ENCODE data around the gene GLRX3.
"Not testable (repeated sequence)": the region's sequence is repeated elsewhere in the genome, so short reads cannot be mapped to it uniquely, and the experiment has no call there.

The GLRX3 gene

DNA sequence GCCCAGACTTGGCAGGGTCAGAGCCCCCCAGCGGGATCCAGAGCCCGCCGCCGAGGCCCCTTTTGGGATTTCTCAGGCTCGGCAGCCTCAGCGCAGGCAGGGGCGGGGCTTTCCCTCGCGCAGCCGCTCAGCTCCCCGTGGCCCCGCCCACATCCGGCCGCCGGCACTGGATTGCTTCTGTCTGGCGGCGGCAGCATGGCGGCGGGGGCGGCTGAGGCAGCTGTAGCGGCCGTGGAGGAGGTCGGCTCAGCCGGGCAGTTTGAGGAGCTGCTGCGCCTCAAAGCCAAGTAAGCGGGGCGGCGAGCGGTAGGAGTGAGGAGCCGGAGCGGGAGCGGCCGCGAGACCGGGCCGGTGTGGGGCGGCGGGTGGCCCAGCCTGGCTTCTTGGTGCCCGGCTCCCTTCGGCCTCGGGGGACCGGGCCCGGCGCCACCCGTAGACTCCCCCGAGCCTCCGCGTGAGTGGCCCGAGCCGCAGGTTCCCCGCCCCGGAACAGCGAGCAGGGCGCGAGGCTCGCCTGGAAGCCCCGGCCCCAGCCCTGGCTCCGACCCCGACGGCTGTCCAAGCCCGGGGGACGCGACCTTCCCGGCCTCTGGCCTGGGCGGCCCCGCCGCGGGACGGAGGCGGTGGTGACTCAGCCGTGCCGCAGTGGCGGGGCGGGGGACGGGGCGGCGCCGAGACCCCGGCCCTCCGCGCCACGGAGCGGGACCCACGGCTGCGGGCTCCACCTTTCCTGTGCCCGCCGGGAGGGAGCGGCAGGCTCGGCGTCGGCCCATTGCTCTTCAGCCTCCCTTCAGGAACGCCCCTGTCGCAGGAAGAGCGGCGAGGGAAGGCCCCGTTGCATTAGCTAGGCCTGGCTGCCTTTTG, at the start of gene GLRX3:
Gene GLRX3, plus strand, starts transcription at position 166 of the 864 bp plus-strand sequence. Its CDS starts 30 bp downstream, at position 196.
- peak; percentile 91 for DNase-seq

DNA sequence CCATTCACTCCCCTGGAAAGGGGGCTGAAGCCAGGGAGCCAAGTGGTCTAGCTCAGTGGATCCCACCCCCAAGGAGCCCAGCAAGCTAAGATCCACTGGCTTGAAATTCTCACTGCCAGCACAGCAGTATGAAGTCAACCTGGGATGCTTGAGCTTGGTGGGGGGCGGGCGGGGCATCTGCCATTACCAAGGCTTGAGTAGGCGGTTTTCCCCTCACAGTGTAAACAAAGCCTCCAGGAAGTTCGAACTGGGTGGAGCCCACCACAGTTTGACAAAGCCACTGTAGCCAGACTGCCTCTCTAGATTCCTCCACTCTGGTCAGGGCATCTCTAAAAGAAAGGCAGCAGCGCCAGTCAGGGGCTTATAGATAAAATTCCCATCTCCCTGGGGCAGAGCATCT, 45.6 kb upstream of the GLRX3 start:
- DNase-seq: not testable (repeated sequence)

DNA sequence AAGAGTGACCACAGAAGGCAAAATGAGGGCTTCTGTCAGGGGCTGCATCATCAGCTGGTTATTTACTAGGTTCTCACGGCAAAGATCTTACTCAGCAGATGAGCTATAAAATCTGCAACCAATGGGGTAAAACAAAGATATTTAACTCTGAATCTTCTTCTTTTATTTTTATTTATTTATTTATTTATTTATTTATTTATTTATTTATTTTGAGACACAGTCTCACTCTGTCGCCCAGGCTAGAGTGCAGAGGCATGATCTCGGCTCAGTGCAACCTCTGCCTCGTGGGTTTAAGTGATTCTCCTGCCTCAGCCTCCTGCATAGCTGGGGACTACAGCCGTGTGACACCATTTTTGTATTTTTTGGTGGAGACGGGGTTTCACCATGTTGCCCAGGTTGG, 36.8 kb upstream of the GLRX3 start:
- no peak for DNase-seq

DNA sequence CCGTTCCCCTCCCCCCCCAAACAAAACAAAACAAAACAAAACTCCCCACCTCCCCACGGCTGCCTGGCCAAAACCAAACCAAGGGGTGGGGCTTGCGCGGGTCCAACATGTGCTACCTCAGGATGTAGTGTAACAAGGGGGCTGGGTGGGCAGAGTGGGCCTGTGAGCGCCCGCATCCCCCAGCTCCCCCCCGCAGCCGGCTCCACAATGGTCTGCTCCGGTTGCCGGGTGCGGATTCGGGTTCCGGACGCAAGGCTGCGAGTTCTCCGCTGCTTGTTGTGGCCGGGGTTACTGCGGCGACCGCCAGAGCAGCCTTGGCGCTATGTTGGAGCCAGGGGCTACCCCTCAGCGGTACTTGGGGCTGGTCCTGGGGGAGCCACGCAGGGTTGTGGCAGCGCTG, 30.5 kb upstream of the GLRX3 start:
- DNase-seq: no peak

DNA sequence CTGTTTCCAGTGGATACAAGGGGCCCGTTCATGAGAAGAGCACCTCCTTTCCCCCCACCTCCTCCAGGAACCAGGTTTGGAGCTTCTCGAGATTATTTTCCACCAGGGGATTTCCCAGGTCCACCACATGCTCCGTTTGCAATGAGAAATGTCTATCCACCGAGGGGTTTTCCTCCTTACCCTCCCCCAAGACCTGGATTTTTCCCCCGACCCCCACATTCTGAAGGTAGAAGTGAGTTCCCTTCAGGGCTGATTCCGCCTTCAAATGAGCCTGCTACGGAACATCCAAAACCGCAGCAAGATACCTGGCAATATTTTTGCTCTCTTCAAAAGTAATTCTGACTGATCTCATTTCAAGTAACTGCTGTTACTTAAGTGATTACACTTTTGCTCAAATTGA, 28.0 kb upstream of the GLRX3 start:
- DNase-seq: peak; percentile 21

DNA sequence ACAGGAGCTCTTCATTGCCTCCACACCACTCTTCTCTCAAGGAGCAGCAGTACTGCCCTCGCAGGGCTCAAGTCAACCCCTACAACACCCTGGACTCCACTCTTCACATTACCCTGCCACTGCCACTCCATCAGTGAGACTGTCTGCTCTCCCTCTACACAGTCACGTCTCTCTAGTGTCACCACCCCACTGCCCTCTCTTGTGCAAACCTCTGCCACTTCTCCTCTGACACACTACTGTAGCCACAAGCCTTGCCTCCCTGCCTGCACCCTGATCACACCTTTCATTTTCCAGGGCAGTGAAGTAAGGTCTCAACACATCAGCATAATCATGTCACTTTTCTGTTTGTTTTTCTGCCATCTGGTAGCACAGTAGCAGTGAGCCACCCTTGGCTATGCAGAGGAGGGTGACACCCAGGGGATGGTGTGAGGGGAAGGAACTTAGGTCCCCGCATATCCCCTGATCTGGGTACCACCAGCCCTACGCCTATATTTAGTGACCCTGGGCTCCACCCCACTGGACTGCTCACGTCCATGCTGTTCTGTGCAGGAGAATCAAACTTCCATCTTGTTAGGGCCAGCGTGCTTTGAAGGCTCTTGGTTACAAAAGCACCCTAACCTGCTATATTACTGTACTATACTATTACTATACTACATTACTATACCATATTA, 27.1 kb upstream of the GLRX3 start:
- no peak for DNase-seq

DNA sequence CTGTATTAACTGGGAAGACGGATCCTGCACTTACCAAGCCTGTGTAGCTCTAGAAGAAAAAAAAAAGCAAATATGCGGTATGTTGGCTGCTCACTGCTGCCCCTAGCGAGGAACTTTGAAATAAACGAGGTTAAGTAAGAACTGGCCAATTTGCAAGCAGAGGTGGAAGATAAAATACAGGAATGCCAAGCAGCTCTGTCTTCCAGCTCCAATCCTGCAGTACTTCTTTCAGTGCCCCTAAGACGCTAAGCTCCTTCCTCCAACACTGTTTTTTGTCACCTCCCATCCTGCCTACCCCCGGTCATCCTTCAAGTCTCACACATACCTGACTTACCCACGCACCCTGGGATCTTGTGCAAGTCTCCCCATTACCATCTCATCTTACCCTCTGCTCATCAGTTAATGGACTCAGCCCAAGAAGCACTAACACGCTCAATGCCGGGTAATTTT, 26.4 kb upstream of the GLRX3 start:
- peak; percentile 65 for DNase-seq

DNA sequence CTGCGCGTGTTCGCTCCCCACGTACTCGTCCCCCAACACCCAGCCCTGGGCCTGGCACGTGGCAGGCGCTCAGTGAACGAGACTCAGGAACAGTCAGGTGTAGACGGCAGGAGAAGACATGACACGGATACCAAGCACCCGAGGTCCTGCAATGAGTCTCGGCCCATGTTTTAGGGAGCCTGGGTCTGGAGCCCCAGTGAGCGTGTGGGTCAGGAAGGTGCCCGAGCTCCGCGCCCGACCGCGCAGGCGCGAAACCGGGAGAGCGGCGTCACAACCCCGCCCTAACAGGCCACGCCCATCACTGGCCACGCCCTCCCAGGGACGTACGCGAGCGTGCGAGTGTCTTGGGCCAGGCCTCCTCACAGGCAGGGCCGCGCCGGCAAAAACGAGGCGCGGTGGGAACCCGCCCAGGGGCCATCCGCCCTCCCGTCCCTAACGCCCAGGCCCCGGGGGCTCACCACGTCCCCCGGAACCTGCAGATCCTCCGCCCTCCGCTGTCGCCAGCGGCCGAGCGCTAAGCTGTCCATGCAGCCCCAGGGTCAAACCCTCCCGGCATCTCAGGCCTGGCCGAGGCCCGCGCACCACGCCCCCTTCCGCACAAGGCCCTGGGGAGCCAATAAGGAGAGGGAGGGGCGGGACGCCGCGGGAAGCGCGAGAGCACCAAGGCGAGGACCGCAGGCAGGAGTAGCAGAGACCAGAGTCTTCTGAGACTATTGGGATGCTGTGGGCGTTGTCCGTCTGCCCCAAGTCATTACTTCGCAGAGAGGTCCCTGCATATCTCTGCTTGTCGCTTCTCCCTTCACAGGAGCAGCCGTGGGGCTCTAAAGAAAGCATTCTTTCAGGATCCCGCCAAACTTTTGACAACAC, 25.7 kb upstream of the GLRX3 start, which contains the start of gene C10orf143:
Gene C10orf143, minus strand, starts transcription at position 585 of the 867 bp plus-strand sequence. Its CDS starts 58 bp downstream, at position 527.
- peak; percentile 98 for DNase-seq

DNA sequence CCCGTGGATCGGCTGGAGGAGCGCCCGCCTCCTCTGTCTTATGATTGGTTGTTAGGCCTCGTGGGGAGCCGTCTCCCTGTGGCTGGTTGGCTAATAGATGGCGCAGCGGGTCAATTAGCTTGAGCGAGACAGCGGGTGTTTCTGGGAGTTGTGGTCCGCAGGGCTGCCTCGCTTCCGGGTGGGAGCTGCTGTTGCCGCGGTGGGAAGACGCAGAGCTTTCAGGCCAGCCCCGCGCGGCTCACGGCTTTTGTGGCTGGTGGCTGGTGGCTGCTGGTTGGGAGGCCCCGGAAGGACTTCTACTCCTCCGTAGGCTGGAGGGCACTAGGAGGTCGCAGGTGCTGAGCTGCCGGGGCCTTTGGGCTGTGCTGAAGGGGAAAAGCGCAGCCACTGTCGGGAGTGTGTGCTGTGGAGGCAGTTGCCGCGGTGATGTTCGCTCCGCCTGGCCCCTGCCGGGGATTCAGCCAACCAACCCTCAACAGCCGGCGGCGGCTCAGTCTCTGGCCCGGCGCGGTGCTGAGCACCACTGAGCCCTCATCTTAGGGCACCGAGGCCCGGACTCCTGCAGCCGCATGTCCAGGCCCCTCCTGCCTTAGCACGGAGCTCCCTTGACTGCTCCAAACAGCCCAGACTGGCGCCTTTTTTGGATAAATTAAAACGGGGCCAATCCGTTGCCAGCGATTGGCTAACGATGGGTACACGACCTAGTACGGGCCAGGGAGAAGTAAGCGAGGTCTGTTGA, 24.9 kb upstream of the GLRX3 start:
- peak; percentile 95 for DNase-seq

DNA sequence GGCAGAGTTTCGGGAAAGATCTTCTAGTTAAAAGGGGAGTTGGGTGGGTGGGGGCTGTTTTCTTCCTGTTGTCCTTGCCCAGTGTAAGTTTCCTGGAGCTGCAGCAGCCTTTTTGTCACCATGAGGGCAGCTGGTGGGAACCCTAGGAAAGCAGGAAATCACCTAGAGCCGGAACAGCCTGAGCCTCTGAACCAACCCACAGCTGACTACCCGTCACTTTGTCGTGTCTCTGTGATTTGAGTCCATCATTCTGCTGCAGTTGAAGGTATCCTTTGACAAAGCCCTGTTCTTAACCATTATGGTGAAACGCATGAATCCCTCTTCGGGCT, 24.4 kb upstream of the GLRX3 start:
- no peak for DNase-seq

DNA sequence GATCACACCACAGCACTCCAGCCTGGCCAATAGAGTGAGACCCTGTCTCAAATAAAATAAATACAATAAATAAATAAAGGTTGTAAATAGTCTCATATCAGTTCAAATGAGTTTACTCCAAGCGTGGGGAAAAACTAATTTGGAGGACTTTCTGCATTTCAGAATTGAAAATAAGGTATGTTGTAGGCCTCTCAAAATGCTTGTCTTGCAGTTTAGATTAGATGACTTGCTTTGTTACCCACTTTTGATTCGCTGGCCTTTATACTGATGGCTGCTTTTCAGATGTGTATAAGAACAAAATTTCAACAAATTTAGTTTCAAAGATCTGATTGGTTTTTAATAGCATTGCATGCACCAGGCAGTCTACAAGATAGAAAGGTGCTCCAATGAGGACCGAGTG, 23.4 kb upstream of the GLRX3 start:
- DNase-seq: no peak

DNA sequence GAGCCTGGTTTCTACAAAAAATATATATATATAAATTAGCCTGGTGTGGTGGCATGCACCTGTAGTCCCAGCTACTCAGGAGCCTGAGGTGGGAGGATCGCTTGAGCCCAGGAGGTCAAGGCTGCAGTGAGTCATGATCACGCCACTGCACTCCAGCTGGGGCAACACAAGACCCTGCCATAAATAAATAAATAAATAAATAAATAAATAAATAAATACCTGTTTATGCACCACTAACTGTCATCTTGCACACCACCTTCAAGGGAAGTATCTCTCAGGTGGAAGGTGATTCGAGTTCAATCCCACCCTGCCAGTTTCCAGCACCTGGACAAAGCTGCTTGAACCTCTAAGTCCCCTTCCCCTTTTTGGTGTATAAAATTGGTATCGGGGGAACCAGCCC, 19.2 kb upstream of the GLRX3 start:
- not testable (repeated sequence) for DNase-seq

DNA sequence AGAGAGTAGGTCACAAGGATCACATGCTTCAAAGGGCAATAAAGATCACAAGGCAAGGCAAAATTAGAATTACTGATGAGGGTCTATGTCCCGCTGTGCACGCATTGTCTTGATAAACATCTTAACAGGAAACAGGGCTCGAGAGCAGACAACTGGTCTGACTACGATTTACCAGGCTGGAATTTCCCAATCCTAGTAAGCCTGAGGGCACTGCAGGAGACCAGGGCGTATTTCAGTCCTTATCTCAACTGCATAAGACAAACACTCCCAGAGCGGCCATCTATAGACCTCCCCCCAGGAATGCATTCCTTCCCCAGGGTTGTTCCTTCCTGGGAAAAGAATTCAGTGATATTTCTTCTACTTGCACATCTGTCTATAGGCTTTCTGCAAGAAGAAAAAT, 18.7 kb upstream of the GLRX3 start:
- DNase-seq: not testable (repeated sequence)

DNA sequence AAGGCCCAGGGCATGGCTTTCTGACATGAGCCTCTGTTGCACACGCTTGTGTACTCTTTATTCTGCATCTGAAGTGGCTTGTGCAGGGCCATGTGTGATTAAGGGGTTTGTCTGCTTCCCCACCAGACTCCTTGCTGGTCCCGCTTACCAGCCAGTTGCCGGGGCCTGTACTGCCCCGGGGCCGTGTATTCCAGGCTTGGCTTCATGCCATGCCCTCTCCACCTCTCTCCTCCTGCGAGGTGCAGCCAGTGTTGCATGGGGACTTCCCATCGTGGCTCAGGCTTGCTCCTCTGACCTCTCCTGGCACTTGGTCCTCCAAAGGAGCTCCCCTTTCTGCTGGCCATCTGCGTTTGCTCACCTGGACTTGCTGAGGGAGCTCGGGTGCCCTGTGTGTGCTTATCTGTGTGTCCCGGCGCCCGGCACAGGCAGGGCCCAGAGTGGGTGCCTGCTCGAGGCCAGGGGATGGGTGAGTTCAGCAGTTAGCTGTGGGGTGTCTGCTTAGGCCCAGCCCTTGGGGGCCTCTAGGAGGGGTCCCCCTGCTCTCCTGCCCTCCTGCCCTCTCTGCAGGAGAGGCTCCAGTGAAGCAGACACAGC, 14.6 kb upstream of the GLRX3 start:
- no peak for DNase-seq

DNA sequence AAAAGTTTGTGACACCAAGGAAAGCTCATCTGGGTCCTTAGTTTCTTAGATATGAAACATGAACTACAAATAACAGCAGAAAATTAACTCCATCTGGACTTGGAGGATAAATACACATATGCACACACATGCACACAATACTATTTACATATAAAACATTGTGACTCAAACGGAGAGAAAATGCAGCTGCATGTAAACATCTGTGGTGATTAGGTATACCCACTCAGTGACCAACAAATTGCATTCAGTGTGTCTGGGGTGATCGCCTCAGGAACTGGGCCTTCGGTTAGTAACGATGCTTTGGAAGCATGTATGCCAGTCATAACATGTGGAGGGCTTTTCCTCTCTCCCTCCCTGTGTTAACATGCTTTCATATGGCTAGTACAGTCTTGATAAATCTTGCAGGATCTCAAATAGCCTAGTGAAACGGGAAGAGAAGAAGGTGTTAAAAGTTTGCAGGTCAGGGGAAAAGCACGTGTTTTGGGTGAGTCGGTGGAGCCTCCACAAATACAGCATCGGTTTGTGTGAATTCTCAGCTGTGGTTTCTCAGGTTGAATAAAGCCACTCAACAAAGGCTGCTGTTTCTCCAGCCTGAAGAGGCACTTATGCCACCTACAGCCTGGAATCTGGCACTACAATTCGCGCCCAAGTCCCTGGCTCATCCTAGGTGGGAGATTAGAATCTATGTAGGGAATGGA, 8.7 kb upstream of the GLRX3 start:
- DNase-seq: peak; percentile 61

DNA sequence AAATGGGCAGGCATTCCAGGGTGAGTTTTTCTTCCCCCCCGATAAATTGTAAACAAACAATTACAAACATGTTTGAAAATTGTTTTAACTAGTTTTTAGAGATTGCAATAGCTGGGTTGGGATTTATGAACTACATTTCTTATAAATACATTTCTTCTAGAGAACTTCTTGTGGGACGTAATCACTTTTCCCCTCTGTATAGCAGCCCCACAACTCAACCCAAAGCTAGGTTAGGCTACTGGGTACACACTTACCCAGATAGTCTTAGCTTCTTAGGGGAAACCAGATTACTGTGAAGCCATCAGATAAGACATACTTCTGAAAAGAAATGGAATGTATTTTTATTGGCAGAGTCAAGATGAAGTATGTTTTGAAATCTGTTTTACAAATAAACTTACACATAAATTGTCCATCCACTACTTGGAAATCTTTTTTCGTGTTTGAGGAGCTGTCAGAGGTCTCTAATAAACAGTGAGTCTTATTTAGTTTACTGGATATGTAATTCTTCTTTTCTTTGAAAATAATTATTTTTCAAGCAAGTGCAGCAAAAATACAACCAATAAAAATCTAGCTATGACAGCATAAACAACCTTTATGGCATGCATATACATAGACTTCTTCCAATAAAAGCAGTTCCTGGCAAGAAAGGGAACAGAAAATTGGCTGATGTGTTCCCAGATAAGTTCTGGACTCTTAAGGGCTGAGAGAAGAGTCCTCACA, 8.0 kb upstream of the GLRX3 start:
- DNase-seq: no peak

DNA sequence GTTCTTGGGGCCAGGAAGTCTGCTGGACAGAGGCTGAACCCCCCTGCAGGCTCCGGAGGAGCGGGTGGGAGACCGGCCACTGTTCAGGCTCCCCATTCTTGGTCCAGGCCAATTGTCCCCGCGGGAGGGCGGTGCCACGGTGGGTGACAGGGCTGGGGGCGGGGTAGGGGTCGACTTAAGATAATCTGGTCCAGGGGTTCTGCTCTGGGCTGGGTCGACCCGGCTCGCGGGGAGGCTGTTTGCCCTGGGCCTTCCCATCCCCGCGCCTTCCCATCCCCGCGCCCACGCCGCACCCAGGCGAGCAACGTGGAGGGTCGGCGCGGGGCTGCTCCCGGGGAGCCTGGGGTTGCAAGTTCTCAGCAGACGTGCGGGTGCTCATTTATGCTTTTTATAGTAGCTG, 7.3 kb upstream of the GLRX3 start:
- no peak for DNase-seq

DNA sequence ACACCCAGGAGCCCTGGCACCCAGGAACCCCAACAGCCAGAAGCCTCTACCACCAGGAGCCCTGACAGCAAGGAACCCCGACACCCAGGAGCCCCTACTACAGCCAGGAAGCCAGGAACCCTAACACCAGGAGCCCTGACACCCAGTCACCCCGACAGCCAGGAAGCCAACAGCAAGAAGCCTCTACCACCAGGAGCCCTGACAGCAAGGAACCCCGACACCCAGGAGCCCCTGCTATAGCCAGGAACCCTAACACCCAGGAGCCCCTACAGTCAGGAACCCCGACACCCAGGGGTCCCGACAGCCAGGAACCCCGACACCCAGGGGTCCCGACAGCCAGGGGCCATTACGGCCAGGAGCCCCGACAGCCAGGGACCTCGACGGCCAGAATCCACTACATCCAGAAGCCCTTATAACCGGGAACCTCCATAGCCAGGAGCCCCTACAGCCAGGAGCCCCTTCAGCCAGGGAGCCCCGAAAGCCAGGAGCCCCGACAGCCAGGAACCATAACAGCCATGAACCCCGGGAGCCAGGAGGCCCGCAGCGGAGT, 440 bp upstream of the GLRX3 start:
- DNase-seq: no peak

DNA sequence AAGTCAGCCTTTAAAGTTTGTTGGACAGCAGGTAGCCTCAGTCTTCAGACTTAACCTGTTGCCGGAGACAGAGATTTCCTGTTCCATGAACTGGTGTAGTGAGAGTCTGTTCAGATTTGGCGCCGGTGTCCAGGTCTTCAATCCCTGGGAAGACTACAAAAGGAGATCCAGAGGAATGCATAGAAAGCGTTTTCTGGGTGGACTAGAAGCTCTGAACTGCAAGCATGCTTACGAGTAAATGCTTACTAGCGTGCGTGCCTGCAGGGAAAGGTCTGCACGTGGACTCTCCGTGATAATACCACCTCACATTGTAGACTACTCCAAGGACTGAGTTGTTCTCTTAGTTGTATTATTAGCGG, 878 bp downstream of the GLRX3 start:
- DNase-seq: no peak

DNA sequence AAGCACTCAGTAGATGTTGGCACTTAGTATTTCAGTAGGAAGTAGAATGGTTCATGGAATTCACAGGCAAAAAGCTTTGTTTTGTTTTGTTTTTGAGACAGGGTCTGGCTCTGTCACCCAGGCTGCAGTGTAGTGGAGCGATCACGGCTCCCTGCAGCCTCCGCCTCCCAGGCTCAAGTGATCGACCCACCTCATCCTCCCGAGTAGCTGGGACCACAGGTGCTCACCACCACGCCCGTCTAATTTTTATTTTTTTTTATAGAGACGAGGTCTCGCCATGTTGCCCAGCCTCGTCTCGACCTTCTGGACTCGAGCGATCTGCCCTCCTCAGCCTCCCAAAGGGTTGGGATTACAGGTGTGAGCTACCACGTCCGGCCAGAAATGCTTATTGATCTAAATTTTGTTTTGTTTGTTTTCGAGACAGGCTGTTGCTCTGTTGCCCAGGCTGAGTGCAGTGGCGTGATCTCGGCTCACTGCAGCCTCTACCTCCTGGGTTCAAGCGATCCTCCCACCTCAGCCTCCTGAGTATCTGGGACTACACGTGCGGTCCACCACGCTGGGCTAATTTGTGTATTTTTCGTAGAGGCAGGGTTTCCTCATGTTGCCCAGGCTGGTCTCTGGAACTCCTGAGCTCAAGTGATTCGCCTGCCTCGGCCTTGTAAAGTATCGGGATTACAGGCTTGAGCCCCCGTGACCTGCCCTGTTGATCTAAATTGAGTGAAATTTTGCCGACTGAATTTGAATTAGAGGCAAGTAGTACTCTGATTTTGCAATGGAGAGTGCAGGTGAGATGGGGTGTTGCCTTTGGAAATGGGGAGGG, 1.7 kb downstream of the GLRX3 start:
- no peak for DNase-seq

All from activated naive CD4-positive, alpha-beta T cell treated with Interleukin-2 at 50 U/mL for 16 hours (primary cell).